ENCODE data around the gene FREM2.

DNA sequence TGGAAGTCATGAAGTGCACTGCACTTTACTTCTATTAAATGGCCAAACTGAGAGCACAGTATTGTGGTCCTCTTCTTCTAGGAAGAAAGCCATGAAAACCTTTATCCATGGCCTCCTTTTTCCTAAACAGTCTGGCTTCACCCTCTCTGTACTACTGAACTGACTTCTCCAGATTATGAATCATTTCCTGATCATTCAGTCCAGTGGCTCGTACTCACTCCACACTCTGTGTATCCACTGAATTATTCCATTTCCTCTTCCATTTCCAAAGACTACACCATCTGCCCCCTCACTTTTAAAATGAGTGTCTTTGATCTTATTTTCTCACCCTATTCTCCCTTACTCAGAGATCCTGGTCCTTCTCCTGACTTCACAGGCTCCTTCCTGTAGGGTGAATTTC, 29.7 kb upstream of the FREM2 start:
- TF ChIP-seq, protein P1, sequence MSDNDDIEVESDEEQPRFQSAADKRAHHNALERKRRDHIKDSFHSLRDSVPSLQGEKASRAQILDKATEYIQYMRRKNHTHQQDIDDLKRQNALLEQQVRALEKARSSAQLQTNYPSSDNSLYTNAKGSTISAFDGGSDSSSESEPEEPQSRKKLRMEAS (IDR thresholded peaks at IDR 0.05; ENCODE audit: insufficient read depth, insufficient read length) = no peak
- TF ChIP-seq EZH2 (IDR thresholded peaks at IDR 0.05; ENCODE audit: borderline replicate concordance, low read depth, low read length, severe bottlenecking) (no peak), POLR2A (IDR thresholded peaks at IDR 0.05; ENCODE audit: low read depth, low read length) (no peak)
- TF ChIP-seq, protein P2, sequence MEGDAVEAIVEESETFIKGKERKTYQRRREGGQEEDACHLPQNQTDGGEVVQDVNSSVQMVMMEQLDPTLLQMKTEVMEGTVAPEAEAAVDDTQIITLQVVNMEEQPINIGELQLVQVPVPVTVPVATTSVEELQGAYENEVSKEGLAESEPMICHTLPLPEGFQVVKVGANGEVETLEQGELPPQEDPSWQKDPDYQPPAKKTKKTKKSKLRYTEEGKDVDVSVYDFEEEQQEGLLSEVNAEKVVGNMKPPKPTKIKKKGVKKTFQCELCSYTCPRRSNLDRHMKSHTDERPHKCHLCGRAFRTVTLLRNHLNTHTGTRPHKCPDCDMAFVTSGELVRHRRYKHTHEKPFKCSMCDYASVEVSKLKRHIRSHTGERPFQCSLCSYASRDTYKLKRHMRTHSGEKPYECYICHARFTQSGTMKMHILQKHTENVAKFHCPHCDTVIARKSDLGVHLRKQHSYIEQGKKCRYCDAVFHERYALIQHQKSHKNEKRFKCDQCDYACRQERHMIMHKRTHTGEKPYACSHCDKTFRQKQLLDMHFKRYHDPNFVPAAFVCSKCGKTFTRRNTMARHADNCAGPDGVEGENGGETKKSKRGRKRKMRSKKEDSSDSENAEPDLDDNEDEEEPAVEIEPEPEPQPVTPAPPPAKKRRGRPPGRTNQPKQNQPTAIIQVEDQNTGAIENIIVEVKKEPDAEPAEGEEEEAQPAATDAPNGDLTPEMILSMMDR (IDR thresholded peaks at IDR 0.05; ENCODE audit: extremely low read depth in 1 of 2, insufficient read depth in 1 of 2, low read depth in 1 of 2, low read length in 2 of 2) = no peak

All from endothelial cell of umbilical vein (primary cell).